AG10803 (cell line): ENCODE measurements around the gene CD99.

ENCODE experiments used
- DNase-seq: peaks from one replicate; pipeline ENCODE4 v3.0.0; 2010; ENCODE audit warnings: low read depth
- H3K4me3 ChIP-seq: 2 replicates; pipeline ENCODE4 v1.5.1; 2011; ENCODE audit warnings: mild to moderate bottlenecking, low read length, control low read depth
- CTCF ChIP-seq: conservative IDR thresholded peaks from 2 replicates; pipeline ENCODE4 v1.5.1; 2011; ENCODE audit warnings: mild to moderate bottlenecking, low read length, control low read depth, inconsistent platforms

The CD99 gene

GRCh38 chrX:2708592-2709188 lies 17.6 kb downstream of the CD99 start:
- no peak overlapping the region for H3K4me3 ChIP-seq
- DNase-seq = no peak
- TF ChIP-seq CTCF = no peak

- no peak for TF ChIP-seq CTCF
- no peak for DNase-seq
- peak overlapping the region; percentile 51 for H3K4me3 ChIP-seq
These were observed 18.5 kb downstream of the CD99 start for GRCh38 chrX:2709556-2709955.

GRCh38 chrX:2710041-2710840 lies 19.1 kb downstream of the CD99 start:
- peak; percentile 83 for DNase-seq
- H3K4me3 ChIP-seq = peak overlapping the region; percentile 51

GRCh38 chrX:2711441-2711840 lies 20.3 kb downstream of the CD99 start:
- no peak overlapping the region for H3K4me3 ChIP-seq
- DNase-seq = no peak
- no peak for TF ChIP-seq CTCF

More at GRCh38 chrX:2710041-2710840, 19.1 kb downstream of the CD99 start:
- no peak for TF ChIP-seq CTCF

- TF ChIP-seq CTCF = no peak
These were observed 21.3 kb downstream of the CD99 start for GRCh38 chrX:2712428-2712827.

GRCh38 chrX:2712890-2713840 lies 22.1 kb downstream of the CD99 start:
- DNase-seq = no peak
- H3K4me3 ChIP-seq = no peak overlapping the region
- no peak for TF ChIP-seq CTCF

More at GRCh38 chrX:2712428-2712827, 21.3 kb downstream of the CD99 start:
- no peak for DNase-seq
- H3K4me3 ChIP-seq = no peak overlapping the region
